Peyer's patch (tissue), 4 donors: Measurements from ENCODE around the gene NKAIN2.

Experiments
- POLR2A ChIP-seq, 2 donors: fragments of 450-650 bp; IDR thresholded peaks; one replicate each; pipeline ENCODE4 v1.5.1; 2017; ENCODE audit warnings: antibody characterized with exemption in 2 of 2, mild to moderate bottlenecking in 2 of 2, moderate library complexity in 2 of 2
- TF ChIP-seq, protein P1 (sequence below), 6 experiments: fragments of 450-650 bp in 4 of 6; fragments of 200-600 bp in 2 of 6; sonication (generic) in 1 of 6; IDR thresholded peaks; one replicate each; pipeline ENCODE4 v1.5.1; 2017 to 2019; ENCODE audit warnings: antibody characterized with exemption in 6 of 6, mild to moderate bottlenecking in 3 of 6, moderate library complexity in 1 of 6

DNA sequence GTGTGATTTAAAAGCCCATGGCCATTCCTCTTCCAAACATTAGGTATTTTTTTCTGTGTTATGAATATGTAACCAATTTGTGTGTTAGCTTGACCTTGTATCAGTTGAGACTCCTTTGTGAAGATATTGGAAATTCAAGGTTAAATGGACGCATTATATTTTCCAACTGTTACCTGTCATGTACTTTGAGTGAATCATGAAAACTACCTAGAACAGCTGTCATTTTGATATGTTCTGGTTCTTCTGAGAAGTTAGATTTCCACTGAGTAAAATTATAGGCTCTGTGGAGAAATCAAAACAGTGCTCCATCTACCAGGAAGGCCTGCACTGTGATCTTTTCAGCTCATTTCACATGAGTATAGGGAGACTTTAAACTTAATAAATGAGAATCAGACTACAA lies 470.0 kb downstream of the NKAIN2 start:
- TF ChIP-seq, protein P1, sequence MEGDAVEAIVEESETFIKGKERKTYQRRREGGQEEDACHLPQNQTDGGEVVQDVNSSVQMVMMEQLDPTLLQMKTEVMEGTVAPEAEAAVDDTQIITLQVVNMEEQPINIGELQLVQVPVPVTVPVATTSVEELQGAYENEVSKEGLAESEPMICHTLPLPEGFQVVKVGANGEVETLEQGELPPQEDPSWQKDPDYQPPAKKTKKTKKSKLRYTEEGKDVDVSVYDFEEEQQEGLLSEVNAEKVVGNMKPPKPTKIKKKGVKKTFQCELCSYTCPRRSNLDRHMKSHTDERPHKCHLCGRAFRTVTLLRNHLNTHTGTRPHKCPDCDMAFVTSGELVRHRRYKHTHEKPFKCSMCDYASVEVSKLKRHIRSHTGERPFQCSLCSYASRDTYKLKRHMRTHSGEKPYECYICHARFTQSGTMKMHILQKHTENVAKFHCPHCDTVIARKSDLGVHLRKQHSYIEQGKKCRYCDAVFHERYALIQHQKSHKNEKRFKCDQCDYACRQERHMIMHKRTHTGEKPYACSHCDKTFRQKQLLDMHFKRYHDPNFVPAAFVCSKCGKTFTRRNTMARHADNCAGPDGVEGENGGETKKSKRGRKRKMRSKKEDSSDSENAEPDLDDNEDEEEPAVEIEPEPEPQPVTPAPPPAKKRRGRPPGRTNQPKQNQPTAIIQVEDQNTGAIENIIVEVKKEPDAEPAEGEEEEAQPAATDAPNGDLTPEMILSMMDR (IDR thresholded peaks at IDR 0.05), result no peak
- TF ChIP-seq POLR2A (IDR thresholded peaks at IDR 0.05), result no peak
